GM23338 (cell line): Measurements from ENCODE around the gene TACC3.

Experiments used
- CREB1 ChIP-seq: fragments of 250-450 bp; sonication (Bioruptor Pico); IDR thresholded peaks from 2 replicates; pipeline ENCODE4 v1.5.0; 2020; ENCODE audit warnings: low read depth, mild to moderate bottlenecking, moderate library complexity
- EZH2 ChIP-seq: fragments of 200-600 bp; sonication (generic); IDR thresholded peaks from one replicate; pipeline ENCODE4 v1.8.0; 2017; ENCODE audit warnings: antibody characterized with exemption, mild to moderate bottlenecking, low read depth; ENCODE audit not compliant: unreplicated experiment
- EZH2phosphoT487 ChIP-seq: fragments of 200-600 bp; sonication (generic); IDR thresholded peaks from one replicate; pipeline ENCODE4 v1.8.1; 2018; ENCODE audit warnings: antibody characterized with exemption; ENCODE audit not compliant: unreplicated experiment
- JUNB ChIP-seq: IDR thresholded peaks from one replicate; pipeline ENCODE4 v1.6.1; 2016; ENCODE audit warnings: antibody characterized with exemption; ENCODE audit not compliant: unreplicated experiment
- NANOG ChIP-seq: IDR thresholded peaks from 2 replicates; pipeline ENCODE4 v1.6.1; 2016; ENCODE audit warnings: antibody characterized with exemption, borderline replicate concordance
- POLR2AphosphoS5 ChIP-seq: IDR thresholded peaks from 2 replicates; pipeline ENCODE4 v1.6.1; 2016; ENCODE audit warnings: antibody characterized with exemption, low read depth
- STAT1 ChIP-seq: IDR thresholded peaks from one replicate; pipeline ENCODE4 v1.6.1; 2016; ENCODE audit warnings: antibody characterized with exemption; ENCODE audit not compliant: unreplicated experiment
- ZNF114 ChIP-seq: fragments of 250-450 bp; sonication (Bioruptor Pico); IDR thresholded peaks from 2 replicates; pipeline ENCODE4 v1.5.0; 2020; ENCODE audit warnings: mild to moderate bottlenecking, moderate library complexity
- ZNF331 ChIP-seq: fragments of 250-450 bp; sonication (Bioruptor Pico); IDR thresholded peaks from 2 replicates; pipeline ENCODE4 v1.5.0; 2020; ENCODE audit warnings: low read depth, mild to moderate bottlenecking, moderate library complexity
- TF ChIP-seq, protein P1 (sequence below), 2 experiments: fragments of 200-600 bp in 1 of 2; sonication (generic) in 1 of 2; conservative IDR thresholded peaks; 2 replicates each; pipeline versions ENCODE4 v1.5.1 to v1.6.1; 2016 to 2017; ENCODE audit warnings: antibody characterized with exemption in 2 of 2, low read depth in 2 of 2, mild to moderate bottlenecking in 2 of 2, moderate library complexity in 1 of 2
- TF ChIP-seq, protein P2 (sequence below): IDR thresholded peaks from one replicate; pipeline ENCODE4 v1.6.1; 2018; ENCODE audit warnings: antibody characterized with exemption; ENCODE audit not compliant: unreplicated experiment

DNA sequence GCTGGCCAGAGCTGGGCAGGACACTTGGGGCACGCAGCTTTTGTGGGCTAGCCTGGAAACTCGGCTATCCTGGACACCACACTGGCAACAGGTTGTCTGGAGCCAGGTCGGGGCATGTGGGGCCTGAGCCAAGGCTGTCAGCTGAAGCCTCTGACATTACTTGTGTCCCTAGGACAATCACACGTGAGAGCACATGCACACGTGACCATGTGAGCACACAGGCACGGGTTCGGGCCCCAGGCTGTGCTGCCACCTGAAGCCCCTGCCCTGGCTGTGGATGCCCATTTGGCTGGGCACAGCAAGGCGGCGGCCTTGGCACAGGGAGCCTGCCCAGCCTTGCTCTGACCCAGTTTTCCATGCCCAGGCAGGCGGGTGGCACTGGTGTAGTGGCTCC is 63.1 kb downstream of the TACC3 start:
- TF ChIP-seq, protein P1, sequence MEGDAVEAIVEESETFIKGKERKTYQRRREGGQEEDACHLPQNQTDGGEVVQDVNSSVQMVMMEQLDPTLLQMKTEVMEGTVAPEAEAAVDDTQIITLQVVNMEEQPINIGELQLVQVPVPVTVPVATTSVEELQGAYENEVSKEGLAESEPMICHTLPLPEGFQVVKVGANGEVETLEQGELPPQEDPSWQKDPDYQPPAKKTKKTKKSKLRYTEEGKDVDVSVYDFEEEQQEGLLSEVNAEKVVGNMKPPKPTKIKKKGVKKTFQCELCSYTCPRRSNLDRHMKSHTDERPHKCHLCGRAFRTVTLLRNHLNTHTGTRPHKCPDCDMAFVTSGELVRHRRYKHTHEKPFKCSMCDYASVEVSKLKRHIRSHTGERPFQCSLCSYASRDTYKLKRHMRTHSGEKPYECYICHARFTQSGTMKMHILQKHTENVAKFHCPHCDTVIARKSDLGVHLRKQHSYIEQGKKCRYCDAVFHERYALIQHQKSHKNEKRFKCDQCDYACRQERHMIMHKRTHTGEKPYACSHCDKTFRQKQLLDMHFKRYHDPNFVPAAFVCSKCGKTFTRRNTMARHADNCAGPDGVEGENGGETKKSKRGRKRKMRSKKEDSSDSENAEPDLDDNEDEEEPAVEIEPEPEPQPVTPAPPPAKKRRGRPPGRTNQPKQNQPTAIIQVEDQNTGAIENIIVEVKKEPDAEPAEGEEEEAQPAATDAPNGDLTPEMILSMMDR (conservative IDR thresholded peaks at IDR 0.05; ENCODE audit: low read depth in 2 of 2): no peak
- TF ChIP-seq, protein P2, sequence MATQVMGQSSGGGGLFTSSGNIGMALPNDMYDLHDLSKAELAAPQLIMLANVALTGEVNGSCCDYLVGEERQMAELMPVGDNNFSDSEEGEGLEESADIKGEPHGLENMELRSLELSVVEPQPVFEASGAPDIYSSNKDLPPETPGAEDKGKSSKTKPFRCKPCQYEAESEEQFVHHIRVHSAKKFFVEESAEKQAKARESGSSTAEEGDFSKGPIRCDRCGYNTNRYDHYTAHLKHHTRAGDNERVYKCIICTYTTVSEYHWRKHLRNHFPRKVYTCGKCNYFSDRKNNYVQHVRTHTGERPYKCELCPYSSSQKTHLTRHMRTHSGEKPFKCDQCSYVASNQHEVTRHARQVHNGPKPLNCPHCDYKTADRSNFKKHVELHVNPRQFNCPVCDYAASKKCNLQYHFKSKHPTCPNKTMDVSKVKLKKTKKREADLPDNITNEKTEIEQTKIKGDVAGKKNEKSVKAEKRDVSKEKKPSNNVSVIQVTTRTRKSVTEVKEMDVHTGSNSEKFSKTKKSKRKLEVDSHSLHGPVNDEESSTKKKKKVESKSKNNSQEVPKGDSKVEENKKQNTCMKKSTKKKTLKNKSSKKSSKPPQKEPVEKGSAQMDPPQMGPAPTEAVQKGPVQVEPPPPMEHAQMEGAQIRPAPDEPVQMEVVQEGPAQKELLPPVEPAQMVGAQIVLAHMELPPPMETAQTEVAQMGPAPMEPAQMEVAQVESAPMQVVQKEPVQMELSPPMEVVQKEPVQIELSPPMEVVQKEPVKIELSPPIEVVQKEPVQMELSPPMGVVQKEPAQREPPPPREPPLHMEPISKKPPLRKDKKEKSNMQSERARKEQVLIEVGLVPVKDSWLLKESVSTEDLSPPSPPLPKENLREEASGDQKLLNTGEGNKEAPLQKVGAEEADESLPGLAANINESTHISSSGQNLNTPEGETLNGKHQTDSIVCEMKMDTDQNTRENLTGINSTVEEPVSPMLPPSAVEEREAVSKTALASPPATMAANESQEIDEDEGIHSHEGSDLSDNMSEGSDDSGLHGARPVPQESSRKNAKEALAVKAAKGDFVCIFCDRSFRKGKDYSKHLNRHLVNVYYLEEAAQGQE: no peak
- TF ChIP-seq EZH2: no peak
- TF ChIP-seq POLR2AphosphoS5: no peak
- no peak for TF ChIP-seq EZH2phosphoT487
- no peak for TF ChIP-seq JUNB
- TF ChIP-seq ZNF114 (CRISPR knock-in tag): no peak
- TF ChIP-seq CREB1: no peak
- TF ChIP-seq ZNF331 (CRISPR knock-in tag): no peak
- TF ChIP-seq STAT1: no peak
- no peak for TF ChIP-seq NANOG
